Hepatocyte (in vitro differentiated cells): ENCODE measurements around the gene CYP4A22. TPM values are rescaled to one million over a fixed set of nuclear protein-coding genes. Genes with fewer than 3 reads are reported as not detected.

Source experiments
- DNase-seq: peaks from one replicate; pipeline ENCODE4 v3.0.0-alpha.2; 2016; ENCODE audit warnings: low spot score
- H2AFZ ChIP-seq: fragments of 200-600 bp; sonication (generic); 2 replicates; pipeline ENCODE4 v1.6.0; 2016; ENCODE audit warnings: antibody characterized with exemption, mild to moderate bottlenecking
- H3K27ac ChIP-seq: fragments of 200-600 bp; sonication (generic); 2 replicates; pipeline ENCODE4 v1.5.1; 2016; ENCODE audit warnings: mild to moderate bottlenecking
- H3K27me3 ChIP-seq: fragments of 200-600 bp; sonication (generic); 2 replicates; pipeline ENCODE4 v1.6.1; 2016
- H3K36me3 ChIP-seq: fragments of 200-600 bp; sonication (generic); replicated peaks from 2 replicates; pipeline ENCODE4 v1.5.1; 2016; ENCODE audit warnings: low read depth; ENCODE audit not compliant: insufficient read depth
- H3K4me1 ChIP-seq: fragments of 200-600 bp; sonication (generic); 2 replicates; pipeline ENCODE4 v1.5.1; 2016; ENCODE audit warnings: mild to moderate bottlenecking, moderate library complexity; ENCODE audit not compliant: insufficient read depth
- H3K4me2 ChIP-seq: fragments of 200-600 bp; sonication (generic); 2 replicates; pipeline ENCODE4 v1.6.0; 2016
- H3K4me3 ChIP-seq: fragments of 200-600 bp; sonication (generic); 2 replicates; pipeline ENCODE4 v1.5.1; 2016; ENCODE audit warnings: mild to moderate bottlenecking
- H3K79me2 ChIP-seq: fragments of 200-600 bp; sonication (generic); 2 replicates; pipeline ENCODE4 v1.6.0; 2017; ENCODE audit warnings: mild to moderate bottlenecking
- H3K9me2 ChIP-seq: fragments of 200-600 bp; sonication (generic); replicated peaks from 2 replicates; pipeline ENCODE4 v1.6.0; 2017; ENCODE audit warnings: mild to moderate bottlenecking; ENCODE audit not compliant: insufficient read depth
- H3K9me3 ChIP-seq: fragments of 200-600 bp; sonication (generic); 2 replicates; pipeline ENCODE4 v1.5.1; 2016; ENCODE audit warnings: low read depth, mild to moderate bottlenecking
- H4K20me1 ChIP-seq: fragments of 200-600 bp; sonication (generic); 2 replicates; pipeline ENCODE4 v1.6.0; 2016; ENCODE audit warnings: mild to moderate bottlenecking; ENCODE audit not compliant: insufficient read depth, poor library complexity, severe bottlenecking
- EZH2 ChIP-seq: fragments of 200-600 bp; sonication (generic); IDR thresholded peaks from 2 replicates; pipeline ENCODE4 v1.6.1; 2016; ENCODE audit warnings: antibody characterized with exemption, mild to moderate bottlenecking, borderline replicate concordance
- EZH2phosphoT487 ChIP-seq: fragments of 200-600 bp; sonication (generic); IDR thresholded peaks from one replicate; pipeline ENCODE4 v1.6.1; 2018; ENCODE audit warnings: antibody characterized with exemption, mild to moderate bottlenecking, low read depth, moderate library complexity; ENCODE audit not compliant: unreplicated experiment, severe bottlenecking
- WGBS: methylation state at CpG from one replicate; pipeline ENCODE4 v1.1.6; 2016; ENCODE audit warnings: low lambda C conversion rate; ENCODE audit errors: missing lambda C conversion rate; 5-methylcytosine and 5-hydroxymethylcytosine counted together
- polyA plus RNA-seq: library from polyadenylated mRNA; unstranded; fragments of >200 nt; fragmentation: Nextera tagmentation; extraction: Ambion mirVana; gene quantifications from 2 replicates; pipeline ENCODE4 v1.2.1, GENCODE V29; 2016
- total RNA-seq: library from RNA; depleted of rRNA; stranded (reverse); fragments of >200 nt; gene quantifications from 2 replicates; pipeline ENCODE4 v1.2.3, GENCODE V29; 2014
- TF ChIP-seq, protein P1 (sequence below): fragments of 200-600 bp; sonication (generic); IDR thresholded peaks from 2 replicates; pipeline ENCODE4 v1.5.1; 2016; ENCODE audit warnings: antibody characterized with exemption, mild to moderate bottlenecking; ENCODE audit not compliant: poor library complexity

The CYP4A22 gene
- total and polyA plus RNA-seq, 2 experiments from 2014 or later: 0.83 to 7.3 TPM

DNA sequence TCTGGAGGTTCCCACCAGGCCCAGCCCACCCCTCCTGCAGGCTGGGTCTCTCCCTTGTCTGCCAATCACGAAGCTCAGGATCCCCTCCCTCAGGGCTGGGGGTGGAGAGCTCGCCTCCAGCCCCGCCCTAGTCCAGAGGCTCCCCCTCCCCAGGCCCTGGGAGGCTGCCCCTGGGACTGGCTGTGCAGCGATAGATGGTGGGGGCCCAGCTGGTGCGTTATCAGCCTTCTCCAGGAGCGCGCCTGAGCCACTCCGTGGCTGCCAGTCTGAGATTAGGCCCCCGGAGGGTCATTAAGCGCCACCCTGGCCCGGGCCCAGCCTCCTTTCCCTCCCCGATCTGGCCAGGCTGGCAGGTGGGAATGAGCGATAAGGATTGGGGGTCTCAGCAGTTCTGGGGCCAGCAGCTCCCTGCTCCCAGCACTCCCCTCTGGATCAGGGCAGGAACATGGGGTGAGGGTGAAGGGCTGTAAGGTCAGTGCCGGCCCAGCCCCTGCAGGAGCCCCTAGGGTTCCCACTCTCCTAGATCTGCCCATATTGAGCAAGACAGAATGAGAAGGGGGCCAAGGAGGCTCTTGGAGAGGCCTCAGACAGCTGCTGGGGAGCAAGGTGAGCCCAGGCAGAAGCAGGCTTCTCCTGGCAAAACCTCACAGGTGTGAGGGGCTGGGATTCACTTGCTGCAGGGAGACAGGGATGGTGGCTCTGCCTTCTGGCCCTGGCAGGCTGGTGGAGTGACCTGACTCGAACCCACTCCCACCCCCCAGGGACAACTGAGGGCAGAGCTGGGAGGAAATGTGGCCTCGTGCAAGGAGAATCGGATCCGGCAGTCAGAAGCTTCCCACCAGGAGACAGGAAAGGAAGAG, 44.1 kb downstream of the CYP4A22 start:
- DNase-seq: no peak
- Histone ChIP-seq H3K4me2 (no peak overlapping the region), H3K27ac (no peak overlapping the region), H2AFZ (no peak overlapping the region), H3K4me1 (peaks cover 10% of the 10 kb centered on the region), H3K9me3 (no peaks in the 10 kb centered on the region), H3K9me2 (no peaks in the 10 kb centered on the region), H3K27me3 (no peaks in the 10 kb centered on the region), H4K20me1 (no peaks in the 10 kb centered on the region), H3K36me3 (no peaks in the 10 kb centered on the region), H3K4me3 (no peak overlapping the region), H3K79me2 (no peaks in the 10 kb centered on the region)
- WGBS: 64% methylated on average over 16 of the region's 18 CpGs
- TF ChIP-seq EZH2phosphoT487: no peak
- no peak for TF ChIP-seq EZH2
- TF ChIP-seq, protein P1, sequence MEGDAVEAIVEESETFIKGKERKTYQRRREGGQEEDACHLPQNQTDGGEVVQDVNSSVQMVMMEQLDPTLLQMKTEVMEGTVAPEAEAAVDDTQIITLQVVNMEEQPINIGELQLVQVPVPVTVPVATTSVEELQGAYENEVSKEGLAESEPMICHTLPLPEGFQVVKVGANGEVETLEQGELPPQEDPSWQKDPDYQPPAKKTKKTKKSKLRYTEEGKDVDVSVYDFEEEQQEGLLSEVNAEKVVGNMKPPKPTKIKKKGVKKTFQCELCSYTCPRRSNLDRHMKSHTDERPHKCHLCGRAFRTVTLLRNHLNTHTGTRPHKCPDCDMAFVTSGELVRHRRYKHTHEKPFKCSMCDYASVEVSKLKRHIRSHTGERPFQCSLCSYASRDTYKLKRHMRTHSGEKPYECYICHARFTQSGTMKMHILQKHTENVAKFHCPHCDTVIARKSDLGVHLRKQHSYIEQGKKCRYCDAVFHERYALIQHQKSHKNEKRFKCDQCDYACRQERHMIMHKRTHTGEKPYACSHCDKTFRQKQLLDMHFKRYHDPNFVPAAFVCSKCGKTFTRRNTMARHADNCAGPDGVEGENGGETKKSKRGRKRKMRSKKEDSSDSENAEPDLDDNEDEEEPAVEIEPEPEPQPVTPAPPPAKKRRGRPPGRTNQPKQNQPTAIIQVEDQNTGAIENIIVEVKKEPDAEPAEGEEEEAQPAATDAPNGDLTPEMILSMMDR: no peak

DNA sequence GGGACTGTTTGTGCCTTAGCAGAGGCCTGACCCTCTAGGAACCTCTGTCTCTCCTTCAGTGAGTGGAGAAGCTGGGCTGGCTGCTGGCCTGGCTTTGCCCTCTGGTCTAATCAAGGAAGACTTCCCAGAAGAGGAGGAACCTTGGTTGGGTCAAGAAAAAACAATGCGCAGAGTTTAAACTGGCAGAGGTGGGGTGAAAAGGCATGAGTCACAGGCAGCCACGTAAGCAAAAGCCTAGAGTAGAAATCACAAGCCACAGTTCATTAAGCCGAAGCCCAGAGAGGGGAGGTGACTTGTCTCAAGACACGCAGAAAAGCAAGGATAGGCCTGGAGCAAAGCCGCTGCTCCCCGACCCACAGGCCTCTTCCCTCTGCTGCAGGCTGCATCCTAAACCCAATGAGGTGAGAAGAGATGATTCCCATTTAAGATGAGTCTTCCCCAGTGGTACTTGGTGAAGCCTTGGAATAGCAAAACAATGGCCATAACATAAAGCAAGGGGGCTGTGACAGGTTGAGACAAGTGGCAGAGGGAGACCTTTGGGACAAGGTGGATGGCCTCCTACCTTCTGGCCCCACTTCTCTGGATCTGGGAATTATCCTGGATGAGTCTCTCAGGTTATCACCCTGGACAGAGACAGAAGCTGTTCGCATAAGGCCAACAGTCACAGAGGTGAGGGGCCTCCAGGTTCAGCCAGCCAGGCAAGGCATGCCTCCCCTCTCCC, 44.9 kb downstream of the CYP4A22 start:
- no peak for DNase-seq
- Histone ChIP-seq H3K27ac (no peak overlapping the region), H3K4me1 (peaks cover 10% of the 10 kb centered on the region), H3K36me3 (no peaks in the 10 kb centered on the region), H3K9me2 (no peaks in the 10 kb centered on the region), H2AFZ (no peak overlapping the region), H3K79me2 (no peaks in the 10 kb centered on the region), H3K4me3 (no peak overlapping the region), H3K4me2 (no peak overlapping the region), H3K27me3 (no peaks in the 10 kb centered on the region), H3K9me3 (no peaks in the 10 kb centered on the region), H4K20me1 (no peaks in the 10 kb centered on the region)
- WGBS: 92% methylated on average over 6 of the region's 7 CpGs
- TF ChIP-seq EZH2 (no peak), EZH2phosphoT487 (no peak)
- TF ChIP-seq, protein P1: no peak

DNA sequence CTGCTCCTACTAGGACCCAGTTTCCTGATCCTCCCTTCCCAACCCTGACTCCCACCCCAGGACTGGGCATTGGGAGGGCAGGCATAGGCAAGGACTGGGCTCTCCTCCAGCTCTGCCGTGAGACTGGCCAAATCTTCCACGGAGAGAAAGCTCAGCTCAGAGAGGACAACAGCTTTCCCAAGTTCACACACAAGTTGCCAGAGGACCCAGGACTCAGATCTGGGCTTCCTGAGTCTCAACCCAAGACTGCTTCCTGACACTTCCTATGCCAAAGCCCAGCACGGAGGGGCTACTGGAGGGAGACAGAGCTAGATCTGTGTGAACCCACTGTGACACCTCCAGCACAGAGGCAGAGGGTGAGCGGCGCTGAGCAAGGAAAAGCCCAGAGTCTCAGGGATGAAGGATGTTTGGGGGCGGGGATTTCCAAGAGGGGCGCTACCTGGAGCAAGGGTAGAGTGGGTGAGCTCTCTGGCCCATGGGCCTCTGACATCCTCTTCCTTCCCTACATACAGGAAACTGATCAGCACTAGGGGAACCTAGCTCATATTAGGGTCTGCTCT, 45.5 kb downstream of the CYP4A22 start:
- 81% methylated on average over 7 of the region's 7 CpGs for WGBS
- H3K4me2 ChIP-seq: no peak overlapping the region

More for the DNA sequence above, 45.5 kb downstream of the CYP4A22 start:
- TF ChIP-seq, protein P1: no peak
- no peak for TF ChIP-seq EZH2
- no peak for TF ChIP-seq EZH2phosphoT487
- Histone ChIP-seq H3K9me2 (no peaks in the 10 kb centered on the region), H3K27ac (no peak overlapping the region), H3K4me3 (no peak overlapping the region), H4K20me1 (no peaks in the 10 kb centered on the region), H3K27me3 (no peaks in the 10 kb centered on the region), H3K9me3 (no peaks in the 10 kb centered on the region), H2AFZ (no peak overlapping the region), H3K4me1 (peaks cover 11% of the 10 kb centered on the region), H3K79me2 (no peaks in the 10 kb centered on the region), H3K36me3 (no peaks in the 10 kb centered on the region)
- no peak for DNase-seq
